Endothelial cell (in vitro differentiated cells): ENCODE results near the gene MYO10. TPM values are rescaled to one million over a fixed set of nuclear protein-coding genes. Genes with fewer than 3 reads are reported as not detected.
A peak's percentile ranks its signal among the peaks of the same experiment; 100 is the strongest.

ENCODE experiments used
- DNase-seq: peaks from one replicate; pipeline ENCODE4 v3.0.0; 2021; ENCODE audit warnings: low spot score
- H3K27ac Mint-ChIP-seq: one replicate; pipeline ENCODE4 v1.8.0; 2021; ENCODE audit warnings: mixed read lengths, inconsistent platforms; ENCODE audit not compliant: unreplicated experiment
- H3K27me3 Mint-ChIP-seq: one replicate; pipeline ENCODE4 v1.8.0; 2021; ENCODE audit warnings: mild to moderate bottlenecking, moderate library complexity, mixed read lengths, inconsistent platforms; ENCODE audit not compliant: unreplicated experiment
- H3K36me3 Mint-ChIP-seq: one replicate; pipeline ENCODE4 v1.8.0; 2021; ENCODE audit warnings: mild to moderate bottlenecking, low read depth, mixed read lengths, inconsistent platforms; ENCODE audit not compliant: unreplicated experiment
- H3K4me1 Mint-ChIP-seq: one replicate; pipeline ENCODE4 v1.8.0; 2021; ENCODE audit warnings: mild to moderate bottlenecking, mixed read lengths, inconsistent platforms; ENCODE audit not compliant: unreplicated experiment
- H3K4me3 Mint-ChIP-seq: one replicate; pipeline ENCODE4 v1.8.0; 2021; ENCODE audit warnings: mild to moderate bottlenecking, mixed read lengths, inconsistent platforms; ENCODE audit not compliant: unreplicated experiment
- H3K9me3 Mint-ChIP-seq: one replicate; pipeline ENCODE4 v1.8.0; 2021; ENCODE audit warnings: mixed read lengths, inconsistent platforms; ENCODE audit not compliant: unreplicated experiment
- CTCF ChIP-seq: fragments of 200-600 bp; sonication (generic); IDR thresholded peaks from one replicate; pipeline ENCODE4 v1.5.0; 2021; ENCODE audit warnings: antibody characterized with exemption; ENCODE audit not compliant: unreplicated experiment
- total RNA-seq: library from RNA; stranded (reverse); fragmentation: NEBNext Ultra II Directional; extraction: Animal tissue kit (Norgen Biotek cat#: 25700); gene quantifications from one replicate; pipeline ENCODE4 v1.2.1, GENCODE V29; 2021; ENCODE audit not compliant: unreplicated experiment

Gene MYO10
- total RNA-seq, 1 donor from 2014 or later, result 132 TPM

- Mint-ChIP-seq H3K4me3 (peak overlapping the region; percentile 17), H3K27me3 (peaks cover 6% of the 10 kb centered on the region), H3K27ac (peak overlapping the region; percentile 48), H3K36me3 (peaks cover 54% of the 10 kb centered on the region), H3K4me1 (peaks cover 28% of the 10 kb centered on the region), H3K9me3 (peaks cover 13% of the 10 kb centered on the region)
- no peak for DNase-seq
- no peak for TF ChIP-seq CTCF
Measured at GRCh38 chr5:16871746-16872339, 64.2 kb downstream of the MYO10 start.

GRCh38 chr5:16870878-16871277 lies 65.2 kb downstream of the MYO10 start:
- Mint-ChIP-seq H3K9me3 (peaks cover 13% of the 10 kb centered on the region), H3K27ac (no peak overlapping the region), H3K27me3 (peaks cover 6% of the 10 kb centered on the region), H3K4me3 (peak overlapping the region; percentile 67), H3K4me1 (peaks cover 29% of the 10 kb centered on the region), H3K36me3 (peaks cover 47% of the 10 kb centered on the region)
- TF ChIP-seq CTCF, result no peak
- no peak for DNase-seq

GRCh38 chr5:16869821-16870796 lies 66.0 kb downstream of the MYO10 start:
- no peak for TF ChIP-seq CTCF
- Mint-ChIP-seq H3K27me3 (peaks cover 8% of the 10 kb centered on the region), H3K4me3 (no peak overlapping the region), H3K27ac (peak overlapping the region; percentile 18), H3K4me1 (peaks cover 29% of the 10 kb centered on the region), H3K9me3 (peaks cover 13% of the 10 kb centered on the region), H3K36me3 (peaks cover 40% of the 10 kb centered on the region)
- no peak for DNase-seq

GRCh38 chr5:16867577-16867953 lies 68.5 kb downstream of the MYO10 start:
- H3K9me3 Mint-ChIP-seq, result peaks cover 3% of the 10 kb centered on the region
- H3K36me3 Mint-ChIP-seq, result peaks cover 17% of the 10 kb centered on the region
- H3K27ac Mint-ChIP-seq, result no peak overlapping the region
- no peak for TF ChIP-seq CTCF
- DNase-seq, result no peak
- H3K4me3 Mint-ChIP-seq, result no peak overlapping the region
- peaks cover 9% of the 10 kb centered on the region for H3K27me3 Mint-ChIP-seq
- H3K4me1 Mint-ChIP-seq, result peaks cover 42% of the 10 kb centered on the region
